Measurements from ENCODE around the gene TTC13. TPM values are rescaled to one million over a fixed set of nuclear protein-coding genes. Genes with fewer than 3 reads are reported as not detected.

The TTC13 gene
- polyA plus RNA-seq, 3 donors: 9.2 to 24.4 (median 10.8) TPM

GRCh38 chr1:231020139-231020601, 41.5 kb upstream of the TTC13 start:
- Histone ChIP-seq H3K9me3 (replicated peaks in 1 of 2; ENCODE audit: control insufficient read depth in 1 of 2, insufficient read depth in 1 of 2, low read length in 2 of 2) (no peaks in the 10 kb centered on the region), H3K4me2 (replicated peaks; ENCODE audit: extremely low read depth, low read length, poor library complexity, severe bottlenecking) (peak overlapping the region; percentile 68), H4K20me1 (ENCODE audit: insufficient read depth, low read length) (no peaks in the 10 kb centered on the region), H2AFZ (ENCODE audit: insufficient read depth, low read depth, low read length, poor library complexity, severe bottlenecking) (peak overlapping the region; percentile 44), H3K9ac (ENCODE audit: insufficient read depth, low read length, poor library complexity, severe bottlenecking) (no peak overlapping the region), H3K27ac (ENCODE audit: low read depth in 1 of 2, low read length in 2 of 2) (peak overlapping the region in 1 of 2 donors; percentile 52), H3K4me3 (replicated peaks in 1 of 3; ENCODE audit: low read depth in 2 of 3, low read length in 3 of 3) (peak overlapping the region in 1 of 3 experiments; percentile 63), H3K79me2 (ENCODE audit: insufficient read depth, low read length) (no peaks in the 10 kb centered on the region), H3K36me3 (replicated peaks in 1 of 2; ENCODE audit: control insufficient read depth in 1 of 2, insufficient read depth in 2 of 2, low read length in 2 of 2) (no peaks in the 10 kb centered on the region), H3K4me1 (ENCODE audit: control insufficient read depth in 1 of 2, insufficient read depth in 2 of 2, low read length in 2 of 2) (peaks cover 25 to 27% of the 10 kb centered on the region in 2 donors), H3K27me3 (ENCODE audit: control insufficient read depth in 2 of 2, insufficient read depth in 2 of 2, low read length in 2 of 2) (no peaks in the 10 kb centered on the region)
- H3K27me3 Mint-ChIP-seq (ENCODE audit: low read depth in 3 of 3): peaks cover 0 to 3% (median 0%) of the 10 kb centered on the region in 3 donors
- peaks cover 4 to 8% of the 10 kb centered on the region in 2 donors for H3K36me3 Mint-ChIP-seq
- H3K27ac Mint-ChIP-seq: peak overlapping the region in 6 of 7 donors; percentile 27 to 85 (median 67)
- H3K9me3 Mint-ChIP-seq: peaks cover 0 to 2% (median 0%) of the 10 kb centered on the region in 7 donors
- peaks cover 28% of the 10 kb centered on the region for H3K4me1 Mint-ChIP-seq
- H3K4me3 Mint-ChIP-seq: peak overlapping the region; percentile 79 to 88
- intact Hi-C loops (cut with micrococcal nuclease): no loop called here
- no peak for TF ChIP-seq CTCF (IDR thresholded peaks at IDR 0.05)
- DNase-seq: peak; percentile 35 to 54 (median 48)
- WGBS (ENCODE audit: insufficient coverage): 42% methylated on average over 14 of the region's 14 CpGs

GRCh38 chr1:231019711-231020110, 41.0 kb upstream of the TTC13 start:
- Histone ChIP-seq H3K4me2 (replicated peaks; ENCODE audit: extremely low read depth, low read length, poor library complexity, severe bottlenecking) (peak overlapping the region; percentile 68), H3K4me3 (replicated peaks in 1 of 3; ENCODE audit: low read depth in 2 of 3, low read length in 3 of 3) (peak overlapping the region in 1 of 3 experiments; percentile 63), H3K27ac (ENCODE audit: low read depth in 1 of 2, low read length in 2 of 2) (peak overlapping the region in 1 of 2 donors; percentile 52), H3K79me2 (ENCODE audit: insufficient read depth, low read length) (no peaks in the 10 kb centered on the region), H2AFZ (ENCODE audit: insufficient read depth, low read depth, low read length, poor library complexity, severe bottlenecking) (peak overlapping the region; percentile 44), H3K4me1 (ENCODE audit: control insufficient read depth in 1 of 2, insufficient read depth in 2 of 2, low read length in 2 of 2) (peaks cover 25 to 27% of the 10 kb centered on the region in 2 donors), H3K36me3 (replicated peaks in 1 of 2; ENCODE audit: control insufficient read depth in 1 of 2, insufficient read depth in 2 of 2, low read length in 2 of 2) (no peaks in the 10 kb centered on the region), H3K27me3 (ENCODE audit: control insufficient read depth in 2 of 2, insufficient read depth in 2 of 2, low read length in 2 of 2) (no peaks in the 10 kb centered on the region), H3K9me3 (replicated peaks in 1 of 2; ENCODE audit: control insufficient read depth in 1 of 2, insufficient read depth in 1 of 2, low read length in 2 of 2) (no peaks in the 10 kb centered on the region), H3K9ac (ENCODE audit: insufficient read depth, low read length, poor library complexity, severe bottlenecking) (no peak overlapping the region), H4K20me1 (ENCODE audit: insufficient read depth, low read length) (no peaks in the 10 kb centered on the region)
- TF ChIP-seq CTCF (IDR thresholded peaks at IDR 0.05): no peak
- peaks cover 0 to 3% (median 0%) of the 10 kb centered on the region in 3 donors for H3K27me3 Mint-ChIP-seq (ENCODE audit: low read depth in 3 of 3)
- 92% methylated on average over 14 of the region's 14 CpGs for WGBS (ENCODE audit: insufficient coverage)
- H3K9me3 Mint-ChIP-seq: peaks cover 0 to 2% (median 0%) of the 10 kb centered on the region in 7 donors
- peak overlapping the region; percentile 79 to 88 for H3K4me3 Mint-ChIP-seq
- DNase-seq: no peak
- intact Hi-C loops (cut with micrococcal nuclease): no loop called here
- peak overlapping the region in 2 of 7 donors; percentile 50 to 85 for H3K27ac Mint-ChIP-seq
- peaks cover 4 to 8% of the 10 kb centered on the region in 2 donors for H3K36me3 Mint-ChIP-seq
- H3K4me1 Mint-ChIP-seq: peaks cover 28% of the 10 kb centered on the region

All from CD14-positive monocyte (primary cell).